Lung (tissue), 12 donors: ENCODE results near the gene APRT. TPM values are rescaled to one million over a fixed set of nuclear protein-coding genes. Genes with fewer than 3 reads are reported as not detected.

Source experiments
- ATAC-seq: fragments of 200-7000 bp; cut with Tn5 transposase; one replicate; pipeline ENCODE4 v1.9.1; 2020; ENCODE audit warnings: moderate number of reproducible peaks; ENCODE audit not compliant: insufficient read depth, low FRiP score
- DNase-seq, 3 donors: peaks; one replicate each; pipeline ENCODE4 v3.0.0-alpha.2; 2013 to 2017
- H3K27ac ChIP-seq, 2 donors: one replicate each; pipeline ENCODE4 v1.5.1; 2013; ENCODE audit warnings: mild to moderate bottlenecking in 2 of 2, moderate library complexity in 2 of 2, control low read depth in 1 of 2, inconsistent platforms in 1 of 2, low read depth in 1 of 2, low read length in 1 of 2
- H3K27me3 ChIP-seq, 3 donors: one replicate each; pipeline ENCODE4 v1.5.1; 2013; ENCODE audit warnings: low read length in 2 of 3; ENCODE audit not compliant: control insufficient read depth in 3 of 3, insufficient read depth in 3 of 3
- H3K36me3 ChIP-seq, 4 donors: one replicate each; pipeline ENCODE4 v1.5.1; 2013; ENCODE audit warnings: low read length in 4 of 4, mild to moderate bottlenecking in 1 of 4, moderate library complexity in 1 of 4; ENCODE audit not compliant: control insufficient read depth in 4 of 4, insufficient read depth in 4 of 4
- H3K4me1 ChIP-seq, 5 donors: one replicate each; pipeline ENCODE4 v1.5.1; 2013; ENCODE audit warnings: low read length in 5 of 5, mild to moderate bottlenecking in 2 of 5, moderate library complexity in 1 of 5; ENCODE audit not compliant: control insufficient read depth in 5 of 5, insufficient read depth in 5 of 5
- H3K4me3 ChIP-seq: one replicate; pipeline ENCODE4 v1.5.1; 2013; ENCODE audit warnings: mild to moderate bottlenecking, control low read depth, moderate library complexity
- H3K9ac ChIP-seq, 2 donors: one replicate each; pipeline ENCODE4 v1.5.1; 2013; ENCODE audit warnings: low read length in 2 of 2, control low read depth in 1 of 2; ENCODE audit not compliant: insufficient read depth in 1 of 2
- H3K9me3 ChIP-seq, 4 donors: one replicate each; pipeline ENCODE4 v1.5.1; 2013; ENCODE audit warnings: low read length in 3 of 4, mild to moderate bottlenecking in 1 of 4, moderate library complexity in 1 of 4; ENCODE audit not compliant: control insufficient read depth in 4 of 4, insufficient read depth in 3 of 4
- CTCF ChIP-seq: IDR thresholded peaks from 2 replicates; pipeline ENCODE4 v1.5.1; 2012; ENCODE audit warnings: mild to moderate bottlenecking; ENCODE audit errors: control extremely low read depth, extremely low read depth
- WGBS, 2 donors: extraction: QIAGEN DNeasy Blood & Tissue Kit; methylation state at CpG; one replicate each; pipeline ENCODE4 v1.1.7; 2013; 5-methylcytosine and 5-hydroxymethylcytosine counted together
- polyA plus RNA-seq, 2 donors: library from polyadenylated mRNA; stranded (reverse); fragments of 200-250 nt; gene quantifications; one replicate each; pipeline ENCODE4 v1.2.1, GENCODE V29; 2013
- total RNA-seq, 2 donors: library from RNA; depleted of rRNA in 1 of 2; stranded (reverse); fragments of >200 nt in 1 of 2; gene quantifications; one replicate each; pipeline ENCODE4 v1.2.1, GENCODE V29; 2014 to 2021
- donor health status: control.
- donor health status: control.
- donor health status: Bipolar disorder and iron deficiency.
- donor health status: healthy.
- donor health status: DM: yes; HTN: yes; CAD: no.

Gene APRT
- total and polyA plus RNA-seq, 4 donors, result 44.2 to 260 (median 176) TPM

- Histone ChIP-seq H3K9me3 (no peaks in the 10 kb centered on the region), H3K4me3 (no peak overlapping the region), H3K27me3 (peaks cover 0 to 3% (median 0%) of the 10 kb centered on the region in 3 donors), H3K36me3 (no peaks in the 10 kb centered on the region), H3K9ac (no peak overlapping the region), H3K27ac (no peak overlapping the region), H3K4me1 (peaks cover 0 to 11% (median 0%) of the 10 kb centered on the region in 5 donors)
- no peak for TF ChIP-seq CTCF
- WGBS, 2 donors, result 92% methylated on average over 11 of the region's 11 CpGs
- ATAC-seq, result no peak
- DNase-seq, result no peak
These were observed 24.0 kb downstream of the APRT start for GRCh38 chr16:88787579-88788314.

DNA sequence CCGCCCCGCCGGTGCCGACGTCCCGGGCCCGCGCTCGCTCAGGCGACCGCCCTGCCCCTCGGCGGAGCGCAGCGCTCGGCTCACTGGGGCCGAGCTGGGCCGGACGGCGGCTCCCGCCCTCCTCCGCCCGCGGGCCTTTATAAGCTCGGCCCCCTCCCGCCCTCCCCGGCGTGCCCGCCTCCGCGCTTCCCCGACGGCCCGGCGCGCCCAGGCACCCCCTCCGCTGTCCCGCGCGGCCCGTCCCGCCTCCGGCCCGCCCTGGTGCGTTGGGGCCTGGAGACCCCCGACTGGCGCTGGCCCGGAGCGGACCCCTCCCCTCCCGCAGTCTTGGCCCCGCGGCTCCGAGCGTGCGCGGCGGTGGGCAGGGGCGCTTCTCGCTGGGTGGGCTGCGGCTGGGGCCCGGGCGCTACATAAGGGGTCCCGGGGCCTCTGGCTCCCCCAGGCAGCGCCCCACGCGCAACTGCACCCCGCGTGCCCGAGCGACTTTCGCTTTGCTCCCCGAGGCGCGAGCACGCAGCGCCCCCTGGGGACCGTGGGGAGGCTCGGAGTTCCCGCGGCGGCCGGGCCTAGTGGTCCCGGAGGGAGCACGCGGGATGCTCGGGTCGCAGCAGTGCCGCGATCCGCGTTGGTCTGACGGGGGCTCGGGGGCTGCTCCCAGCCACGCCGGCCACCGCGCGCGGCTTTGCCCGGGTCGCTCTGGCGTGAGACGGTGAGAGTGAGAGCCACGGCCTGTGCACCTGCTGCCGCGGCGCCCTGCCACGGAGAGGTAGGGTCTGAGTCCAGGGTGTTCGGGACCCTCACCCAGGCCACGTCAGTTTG lies 26.4 kb downstream of the APRT start, which contains the start of gene PIEZO1:
Gene PIEZO1, minus strand, starts transcription at position 115 of the 819 bp plus-strand sequence. CDS start 256 bp downstream, outside the sequence.
- 3 to 7% methylated on average over 44 to 110 of the region's 110 CpGs for WGBS, 2 donors
- Histone ChIP-seq H3K4me3 (peak within 1 kb of the TSS; percentile 81), H3K27ac (peak within 1 kb of the TSS; percentile 79 to 96), H3K9me3 (no peaks in the 10 kb centered on the region), H3K36me3 (peaks cover 0 to 2% (median 0%) of the 10 kb centered on the region in 4 donors), H3K4me1 (peaks cover 0 to 17% (median 14%) of the 10 kb centered on the region in 5 donors), H3K9ac (peak within 1 kb of the TSS; percentile 5 to 12), H3K27me3 (no peaks in the 10 kb centered on the region)
- peak; percentile 84 for TF ChIP-seq CTCF
- ATAC-seq (peak; percentile 53), DNase-seq (peak; percentile 73 to 80 (median 79))

- peak; percentile 21 for ATAC-seq
- no peak for DNase-seq
- no peaks in the 10 kb centered on the region for H3K9me3 ChIP-seq
- H3K4me3 ChIP-seq, result peak overlapping the region; percentile 81
- 0% methylated on average over 9 to 32 of the region's 32 CpGs for WGBS, 2 donors
- H3K9ac ChIP-seq, result no peak overlapping the region
- TF ChIP-seq CTCF, result no peak
- H3K27ac ChIP-seq, result peak overlapping the region; percentile 79 to 96
- H3K4me1 ChIP-seq, result peaks cover 0 to 22% (median 19%) of the 10 kb centered on the region in 5 donors
- H3K27me3 ChIP-seq, result no peaks in the 10 kb centered on the region
- H3K36me3 ChIP-seq, result peaks cover 0 to 2% (median 0%) of the 10 kb centered on the region in 4 donors
These were observed 26.9 kb downstream of the APRT start for GRCh38 chr16:88784856-88785105.
